ENCODE data around the gene YIPF4. TPM values are rescaled to one million over a fixed set of nuclear protein-coding genes. Genes with fewer than 3 reads are reported as not detected.
"Not testable (repeated sequence)": the region's sequence is repeated elsewhere in the genome, so short reads cannot be mapped to it uniquely, and the experiment has no call there.

YIPF4 gene
- total RNA-seq, 2 donors from 2014 or later, result 24.9 to 25.8 TPM

GRCh38 chr2:32360416-32360815 lies 82.7 kb downstream of the YIPF4 start:
- Histone ChIP-seq H3K4me1 (ENCODE audit: control insufficient read depth, insufficient read depth, low read length) (no peaks in the 10 kb centered on the region), H3K9ac (ENCODE audit: extremely low read depth, low read length, poor library complexity, severe bottlenecking) (no peak overlapping the region), H3K36me3 (ENCODE audit: control insufficient read depth, insufficient read depth, low read length) (peaks cover 12% of the 10 kb centered on the region), H3K4me3 (ENCODE audit: low read length) (peak overlapping the region; percentile 44), H3K27ac (ENCODE audit: low read depth, low read length) (no peak overlapping the region), H3K9me3 (ENCODE audit: control insufficient read depth, low read length) (peaks cover 11% of the 10 kb centered on the region), H3K27me3 (ENCODE audit: control insufficient read depth, insufficient read depth, low read length, poor library complexity, severe bottlenecking) (no peaks in the 10 kb centered on the region)
- Mint-ChIP-seq H3K27ac (no peak overlapping the region), H3K4me1 (peaks cover 23% of the 10 kb centered on the region), H3K9me3 (peaks cover 2% of the 10 kb centered on the region), H3K4me3 (no peak overlapping the region), H3K36me3 (ENCODE audit: low read depth) (peaks cover 17% of the 10 kb centered on the region), H3K27me3 (ENCODE audit: insufficient read depth) (no peaks in the 10 kb centered on the region)
- 86 to 96% methylated on average over 4 of the region's 4 CpGs for WGBS, 2 experiments (ENCODE audit: insufficient coverage in 1 of 2, insufficient read length in 1 of 2)
- no peak for DNase-seq
- no peak for TF ChIP-seq CTCF (conservative IDR thresholded peaks at IDR 0.05)

GRCh38 chr2:32362997-32363396 lies 85.3 kb downstream of the YIPF4 start:
- not testable (repeated sequence) for H3K4me1 ChIP-seq (ENCODE audit: control insufficient read depth, insufficient read depth, low read length)

GRCh38 chr2:32363597-32363996 lies 85.9 kb downstream of the YIPF4 start:
- Histone ChIP-seq H3K9ac (ENCODE audit: extremely low read depth, low read length, poor library complexity, severe bottlenecking) (no peak overlapping the region), H3K27me3 (ENCODE audit: control insufficient read depth, insufficient read depth, low read length, poor library complexity, severe bottlenecking) (no peaks in the 10 kb centered on the region), H3K27ac (ENCODE audit: low read depth, low read length) (no peak overlapping the region), H3K36me3 (ENCODE audit: control insufficient read depth, insufficient read depth, low read length) (peaks cover 12% of the 10 kb centered on the region), H3K4me1 (ENCODE audit: control insufficient read depth, insufficient read depth, low read length) (no peaks in the 10 kb centered on the region), H3K4me3 (ENCODE audit: low read length) (no peak overlapping the region), H3K9me3 (ENCODE audit: control insufficient read depth, low read length) (peaks cover 11% of the 10 kb centered on the region)
- Mint-ChIP-seq H3K9me3 (peaks cover 2% of the 10 kb centered on the region), H3K4me3 (no peak overlapping the region), H3K27me3 (ENCODE audit: insufficient read depth) (no peaks in the 10 kb centered on the region), H3K27ac (no peak overlapping the region), H3K36me3 (ENCODE audit: low read depth) (peaks cover 26% of the 10 kb centered on the region), H3K4me1 (peaks cover 15% of the 10 kb centered on the region)
- WGBS, 2 experiments (ENCODE audit: insufficient coverage in 1 of 2, insufficient read length in 1 of 2), result 100% methylated on average over 2 of the region's 2 CpGs; no CpG with 5 or more reads in 1 of the 2 experiments
- no peak for TF ChIP-seq CTCF (conservative IDR thresholded peaks at IDR 0.05)
- no peak for DNase-seq

More at GRCh38 chr2:32362997-32363396, 85.3 kb downstream of the YIPF4 start:
- Mint-ChIP-seq H3K36me3 (ENCODE audit: low read depth) (peaks cover 26% of the 10 kb centered on the region), H3K4me1 (peaks cover 20% of the 10 kb centered on the region)
- not testable (repeated sequence) for H3K4me3 ChIP-seq (ENCODE audit: low read length); H3K4me3 Mint-ChIP-seq; H3K27ac Mint-ChIP-seq; H3K27me3 Mint-ChIP-seq (ENCODE audit: insufficient read depth); H3K27ac ChIP-seq (ENCODE audit: low read depth, low read length); H3K9ac ChIP-seq (ENCODE audit: extremely low read depth, low read length, poor library complexity, severe bottlenecking); DNase-seq; H3K27me3 ChIP-seq (ENCODE audit: control insufficient read depth, insufficient read depth, low read length, poor library complexity, severe bottlenecking); H3K9me3 Mint-ChIP-seq
- peaks cover 12% of the 10 kb centered on the region for H3K36me3 ChIP-seq (ENCODE audit: control insufficient read depth, insufficient read depth, low read length)
- WGBS, 2 experiments (ENCODE audit: insufficient coverage in 1 of 2, insufficient read length in 1 of 2), result 93 to 100% methylated on average over 2 of the region's 2 CpGs
- peaks cover 11% of the 10 kb centered on the region for H3K9me3 ChIP-seq (ENCODE audit: control insufficient read depth, low read length)

GRCh38 chr2:32364290-32364689 lies 86.6 kb downstream of the YIPF4 start:
- H3K4me3 ChIP-seq (ENCODE audit: low read length), result not testable (repeated sequence)
- WGBS, 2 experiments (ENCODE audit: insufficient coverage in 1 of 2, insufficient read length in 1 of 2), result 93 to 95% methylated on average over 7 to 9 of the region's 9 CpGs

GRCh38 chr2:32365679-32366078 lies 88.0 kb downstream of the YIPF4 start:
- not testable (repeated sequence) for H3K27ac ChIP-seq (ENCODE audit: low read depth, low read length); H3K9ac ChIP-seq (ENCODE audit: extremely low read depth, low read length, poor library complexity, severe bottlenecking); H3K27me3 Mint-ChIP-seq (ENCODE audit: insufficient read depth); H3K9me3 Mint-ChIP-seq; H3K27ac Mint-ChIP-seq; H3K4me1 Mint-ChIP-seq; H3K4me3 ChIP-seq (ENCODE audit: low read length); H3K4me3 Mint-ChIP-seq; H3K27me3 ChIP-seq (ENCODE audit: control insufficient read depth, insufficient read depth, low read length, poor library complexity, severe bottlenecking); DNase-seq; H3K4me1 ChIP-seq (ENCODE audit: control insufficient read depth, insufficient read depth, low read length)
- H3K9me3 ChIP-seq (ENCODE audit: control insufficient read depth, low read length), result peaks cover 11% of the 10 kb centered on the region
- WGBS, 2 experiments (ENCODE audit: insufficient coverage in 1 of 2, insufficient read length in 1 of 2), result 82 to 98% methylated on average over 2 to 3 of the region's 3 CpGs
- peaks cover 12% of the 10 kb centered on the region for H3K36me3 ChIP-seq (ENCODE audit: control insufficient read depth, insufficient read depth, low read length)
- peaks cover 22% of the 10 kb centered on the region for H3K36me3 Mint-ChIP-seq (ENCODE audit: low read depth)

More at GRCh38 chr2:32364290-32364689, 86.6 kb downstream of the YIPF4 start:
- not testable (repeated sequence) for H3K4me1 Mint-ChIP-seq; H3K27me3 Mint-ChIP-seq (ENCODE audit: insufficient read depth); H3K27ac ChIP-seq (ENCODE audit: low read depth, low read length); DNase-seq; H3K4me3 Mint-ChIP-seq; H3K27me3 ChIP-seq (ENCODE audit: control insufficient read depth, insufficient read depth, low read length, poor library complexity, severe bottlenecking); H3K9me3 Mint-ChIP-seq; H3K4me1 ChIP-seq (ENCODE audit: control insufficient read depth, insufficient read depth, low read length); H3K9ac ChIP-seq (ENCODE audit: extremely low read depth, low read length, poor library complexity, severe bottlenecking)
- H3K36me3 Mint-ChIP-seq (ENCODE audit: low read depth), result peaks cover 24% of the 10 kb centered on the region
- Histone ChIP-seq H3K9me3 (ENCODE audit: control insufficient read depth, low read length) (peaks cover 11% of the 10 kb centered on the region), H3K36me3 (ENCODE audit: control insufficient read depth, insufficient read depth, low read length) (peaks cover 12% of the 10 kb centered on the region)
- peak overlapping the region; percentile 52 for H3K27ac Mint-ChIP-seq
